SJCRH30 (cell line): ENCODE measurements around the gene FGF3. TPM values are rescaled to one million over a fixed set of nuclear protein-coding genes. Genes with fewer than 3 reads are reported as not detected.

Experiments used
- total RNA-seq: library from RNA; depleted of rRNA; stranded (reverse); fragments of >200 nt; shearing (Covaris generic); gene quantifications from 2 replicates; pipeline ENCODE4 v1.2.3, GENCODE V29; 2014; rRNA removed

Gene FGF3
- total RNA-seq, 1 experiment from 2014 or later: not detected

Other genes with a start within 250 kb of the FGF3 start
- gene CCND1, start 178.3 kb downstream of the FGF3 start, total RNA-seq: 80.3 and 81.9 TPM in 2 replicates
- gene LTO1, start 144.1 kb downstream of the FGF3 start, total RNA-seq: 19.4 and 22.3 TPM in 2 replicates
- not detected in 2 replicates for gene FGF19, start 115.4 kb downstream of the FGF3 start, total RNA-seq
- not detected in 2 replicates for gene FGF4, start 44.1 kb downstream of the FGF3 start, total RNA-seq